A673 (cell line): ENCODE measurements around the gene WDR72. TPM values are rescaled to one million over a fixed set of nuclear protein-coding genes. Genes with fewer than 3 reads are reported as not detected.

ENCODE experiments used
- BruUV-seq: library from RNA; stranded (reverse); fragments of 400-500 nt; replicated peaks from 2 replicates; lab custom pipeline; 2021; lab: Mats Ljungman, UMichigan
- CTCF ChIA-PET: fragments of 300-600 bp; sonication (Branson Sonifier 250); formaldehyde crosslinking; loops from one replicate; lab custom pipeline; 2022; ENCODE audit warnings: antibody characterized with exemption; lab: Charles Lee
- POLR2A ChIA-PET: fragments of 300-600 bp; sonication (Branson Sonifier 250); formaldehyde crosslinking; loops from one replicate; lab custom pipeline; 2022; ENCODE audit warnings: antibody characterized with exemption; ENCODE audit not compliant: low non-redundant PET; lab: Charles Lee
- DNase-seq: peaks from one replicate; pipeline ENCODE4 v3.0.0-alpha.2; 2015; ENCODE audit warnings: low spot score
- H3K27ac ChIP-seq: fragments of 200-600 bp; sonication (generic); 2 replicates; pipeline ENCODE4 v1.5.1; 2016; ENCODE audit warnings: mixed run types, low read depth, mild to moderate bottlenecking, mixed read lengths, antibody characterized with exemption, low read length; ENCODE audit not compliant: poor library complexity, severe bottlenecking
- H3K27me3 ChIP-seq: fragments of 200-600 bp; sonication (generic); replicated peaks from 2 replicates; pipeline ENCODE4 v1.6.1; 2017; ENCODE audit warnings: mixed run types, low read depth, mild to moderate bottlenecking, mixed read lengths, antibody characterized with exemption, low read length; ENCODE audit not compliant: insufficient read depth, poor library complexity
- H3K36me3 ChIP-seq: fragments of 200-600 bp; sonication (generic); 2 replicates; pipeline ENCODE4 v1.6.1; 2016; ENCODE audit warnings: mixed run types, mild to moderate bottlenecking, mixed read lengths, antibody characterized with exemption, low read length; ENCODE audit not compliant: insufficient read depth, poor library complexity, severe bottlenecking
- H3K4me1 ChIP-seq: fragments of 200-600 bp; sonication (generic); 2 replicates; pipeline ENCODE4 v1.6.1; 2017; ENCODE audit warnings: mixed run types, mild to moderate bottlenecking, mixed read lengths, antibody characterized with exemption, low read length; ENCODE audit not compliant: insufficient read depth, poor library complexity, severe bottlenecking
- H3K4me3 ChIP-seq: fragments of 200-600 bp; sonication (generic); 2 replicates; pipeline ENCODE4 v1.5.1; 2016; ENCODE audit warnings: low read depth, mixed run types, mild to moderate bottlenecking, mixed read lengths, low read length; ENCODE audit not compliant: poor library complexity, severe bottlenecking
- H3K9me3 ChIP-seq: fragments of 200-600 bp; sonication (generic); 2 replicates; pipeline ENCODE4 v1.6.1; 2016; ENCODE audit warnings: mixed run types, low read depth, mild to moderate bottlenecking, mixed read lengths, antibody characterized with exemption, low read length; ENCODE audit not compliant: poor library complexity, severe bottlenecking
- CTCF ChIP-seq: fragments of 300-800, 200-600 bp; sonication (generic); conservative IDR thresholded peaks from 2 replicates; pipeline ENCODE4 v1.5.1; 2017; ENCODE audit warnings: low read depth, mild to moderate bottlenecking, antibody characterized with exemption, low read length, moderate library complexity, mixed read lengths
- EZH2 ChIP-seq: fragments of 200-600 bp; sonication (generic); IDR thresholded peaks from 2 replicates; pipeline ENCODE4 v1.6.1; 2017; ENCODE audit warnings: borderline replicate concordance, low read depth, mild to moderate bottlenecking, mixed read lengths, antibody characterized with exemption, low read length; ENCODE audit not compliant: poor library complexity, severe bottlenecking
- intact Hi-C: fragments of 100-400 bp; cut with micrococcal nuclease; formaldehyde crosslinking; loops from one replicate; pipeline ENCODE4 v1.10.0; 2022; ENCODE audit not compliant: unreplicated experiment
- total RNA-seq: library from RNA; stranded (reverse); gene quantifications from 2 replicates; pipeline ENCODE4 v1.2.3, GENCODE V29; 2021

The WDR72 gene
- total RNA-seq, 1 experiment from 2014 or later, result not detected

GRCh38 chr15:53576841-53577240 lies 182.6 kb downstream of the WDR72 start:
- no TSS peak for BruUV-seq
- no peaks in the 10 kb centered on the region for H3K4me1 ChIP-seq

GRCh38 chr15:53573091-53573490 lies 186.4 kb downstream of the WDR72 start:
- Histone ChIP-seq H3K4me1 (no peaks in the 10 kb centered on the region), H3K27me3 (no peaks in the 10 kb centered on the region), H3K4me3 (no peak overlapping the region), H3K36me3 (no peaks in the 10 kb centered on the region), H3K27ac (no peak overlapping the region), H3K9me3 (no peaks in the 10 kb centered on the region)
- intact Hi-C loops, result no loop called here
- no TSS peak for BruUV-seq
- POLR2A ChIA-PET, result no interaction called here
- CTCF ChIA-PET, result no interaction called here
- DNase-seq, result no peak
- no peak for TF ChIP-seq CTCF
- no peak for TF ChIP-seq EZH2

More at GRCh38 chr15:53576841-53577240, 182.6 kb downstream of the WDR72 start:
- TF ChIP-seq EZH2 (no peak), CTCF (no peak)
- Histone ChIP-seq H3K27me3 (no peaks in the 10 kb centered on the region), H3K9me3 (no peaks in the 10 kb centered on the region), H3K27ac (no peak overlapping the region), H3K36me3 (no peaks in the 10 kb centered on the region), H3K4me3 (no peak overlapping the region)
- ChIA-PET POLR2A (no interaction called here), CTCF (no interaction called here)
- intact Hi-C loops, result no loop called here
- no peak for DNase-seq

GRCh38 chr15:53569751-53570480 lies 189.5 kb downstream of the WDR72 start:
- no peak overlapping the region for H3K27ac ChIP-seq
- no peaks in the 10 kb centered on the region for H3K27me3 ChIP-seq
- no TSS peak for BruUV-seq
- TF ChIP-seq CTCF (no peak), EZH2 (no peak)
- CTCF ChIA-PET, result interaction anchor here (0.7 kb wide), 1 partner anchor 1647 kb away, joined by 3 read pairs; no protein-coding TSS in a partner anchor
- H3K9me3 ChIP-seq, result no peaks in the 10 kb centered on the region
- no peak overlapping the region for H3K4me3 ChIP-seq
- no peak for DNase-seq
- intact Hi-C loops, result no loop called here
- H3K36me3 ChIP-seq, result no peaks in the 10 kb centered on the region
- no peaks in the 10 kb centered on the region for H3K4me1 ChIP-seq
- POLR2A ChIA-PET, result no interaction called here
